Measurements from ENCODE around the gene KCNAB3. TPM values are rescaled to one million over a fixed set of nuclear protein-coding genes. Genes with fewer than 3 reads are reported as not detected.
A peak's percentile ranks its signal among the peaks of the same experiment; 100 is the strongest.

Gene KCNAB3
- total and polyA plus RNA-seq, 9 of the 15 experiments (the other 6 are each of a cell fraction or from before 2014, with no cell fraction given) = 0.03 to 2.5 (median 1.1) TPM

- TF ChIP-seq HINFP (tag; conservative IDR thresholded peaks at IDR 0.05; ENCODE audit: low read depth) (no peak), SMARCB1 (IDR thresholded peaks at IDR 0.05; ENCODE audit: insufficient read length, low read depth) (no peak), MITF (IDR thresholded peaks at IDR 0.05) (no peak), POLR2A (conservative IDR thresholded peaks at IDR 0.05) (peak; percentile 39; the same call in 1 of the 2 replicates), DIDO1 (tag; IDR thresholded peaks at IDR 0.05; ENCODE audit: low read depth) (no peak), RAD21 (CRISPR knock-in tag; conservative IDR thresholded peaks at IDR 0.05 in 1 of 2, IDR thresholded peaks at IDR 0.05 in 1 of 2) (no peak), ILK (tag; IDR thresholded peaks at IDR 0.05; ENCODE audit: borderline replicate concordance, low read depth) (no peak), CREM (IDR thresholded peaks at IDR 0.05; ENCODE audit: low read depth) (no peak), HLTF (IDR thresholded peaks at IDR 0.05) (0 out of 2 replicates have a peak, but pooled peaks have one; percentile 71), GATAD2A (IDR thresholded peaks at IDR 0.05) (no peak), MCM2 (IDR thresholded peaks at IDR 0.05; ENCODE audit: low read depth) (no peak), NFXL1 (CRISPR knock-in tag; IDR thresholded peaks at IDR 0.05) (no peak), PHF21A (IDR thresholded peaks at IDR 0.05; ENCODE audit: borderline replicate concordance, low read depth) (no peak), ZNF584 (CRISPR knock-in tag; IDR thresholded peaks at IDR 0.05; ENCODE audit: low read depth) (no peak), KDM4B (IDR thresholded peaks at IDR 0.05; ENCODE audit: borderline replicate concordance in 2 of 2, low read depth in 1 of 2) (no peak), EHMT2 (IDR thresholded peaks at IDR 0.05) (no peak), ZKSCAN8 (CRISPR knock-in tag; IDR thresholded peaks at IDR 0.05) (no peak), FOSL1 (tag; conservative IDR thresholded peaks at IDR 0.05) (0 out of 2 replicates have a peak, but pooled peaks have one; percentile 4), CREB1 (IDR thresholded peaks at IDR 0.05) (no peak), CREB1 (CRISPR knock-in tag; IDR thresholded peaks at IDR 0.05) (no peak), L3MBTL2 (IDR thresholded peaks at IDR 0.05) (no peak)
- TF ChIP-seq, protein P1, sequence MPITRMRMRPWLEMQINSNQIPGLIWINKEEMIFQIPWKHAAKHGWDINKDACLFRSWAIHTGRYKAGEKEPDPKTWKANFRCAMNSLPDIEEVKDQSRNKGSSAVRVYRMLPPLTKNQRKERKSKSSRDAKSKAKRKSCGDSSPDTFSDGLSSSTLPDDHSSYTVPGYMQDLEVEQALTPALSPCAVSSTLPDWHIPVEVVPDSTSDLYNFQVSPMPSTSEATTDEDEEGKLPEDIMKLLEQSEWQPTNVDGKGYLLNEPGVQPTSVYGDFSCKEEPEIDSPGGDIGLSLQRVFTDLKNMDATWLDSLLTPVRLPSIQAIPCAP (CRISPR knock-in tag; IDR thresholded peaks at IDR 0.05; ENCODE audit: borderline replicate concordance) = no peak
Observed at GRCh38 chr17:7932483-7932891, 2.8 kb upstream of the KCNAB3 start (continued).

All from K562 (cell line).